GM19463 (cell line): ENCODE measurements around the gene TMEM59L.
"Not testable (repeated sequence)": the region's sequence is repeated elsewhere in the genome, so short reads cannot be mapped to it uniquely, and the experiment has no call there.

Source experiments
- ATAC-seq: cut with Tn5 transposase; IDR thresholded peaks from one replicate; pipeline ENCODE4 v1.9.1; 2021; ENCODE audit warnings: mild to moderate bottlenecking, moderate library complexity; ENCODE audit not compliant: unreplicated experiment

TMEM59L gene

DNA sequence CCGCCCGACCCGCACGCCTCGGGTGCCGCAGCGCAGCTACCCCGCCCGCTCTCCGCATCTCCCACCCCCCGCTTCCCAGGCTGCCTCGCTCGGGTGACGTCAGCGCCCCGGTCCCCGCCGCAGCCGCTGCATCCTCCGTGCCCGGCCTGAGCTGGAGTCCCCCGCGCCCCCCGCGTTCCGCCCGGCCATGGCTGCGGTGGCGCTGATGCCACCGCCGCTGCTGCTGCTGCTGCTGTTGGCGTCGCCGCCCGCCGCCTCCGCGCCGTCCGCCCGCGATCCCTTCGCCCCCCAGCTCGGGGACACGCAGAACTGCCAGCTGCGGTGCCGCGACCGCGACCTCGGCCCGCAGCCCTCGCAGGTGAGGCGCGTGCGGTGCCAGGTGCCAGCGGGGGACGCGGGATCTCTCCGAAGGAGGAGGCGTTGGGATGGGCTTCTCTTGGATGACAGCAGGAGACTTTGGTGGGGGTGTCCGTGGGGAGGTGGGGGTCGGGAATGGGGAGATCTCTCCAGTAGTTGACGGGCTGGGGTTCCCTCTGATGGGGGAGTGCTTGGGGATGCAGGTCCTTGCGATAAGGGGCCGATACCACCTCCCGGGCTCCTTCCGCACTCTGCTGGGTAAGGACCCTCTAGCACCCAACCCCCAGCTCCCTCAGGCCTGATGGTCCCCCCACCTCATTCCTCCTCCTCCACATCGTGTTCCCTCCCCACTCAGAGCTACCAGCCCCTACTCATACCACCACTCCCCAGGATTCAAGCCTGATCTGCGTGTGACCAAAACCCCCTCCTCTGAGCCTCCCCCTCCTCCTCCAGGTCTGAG is at the start of gene TMEM59L:
TSS of gene TMEM59L (plus strand) at position 99 of the 817 bp plus-strand sequence. CDS start at position 188, 89 bp downstream.
- ATAC-seq, result no peak

DNA sequence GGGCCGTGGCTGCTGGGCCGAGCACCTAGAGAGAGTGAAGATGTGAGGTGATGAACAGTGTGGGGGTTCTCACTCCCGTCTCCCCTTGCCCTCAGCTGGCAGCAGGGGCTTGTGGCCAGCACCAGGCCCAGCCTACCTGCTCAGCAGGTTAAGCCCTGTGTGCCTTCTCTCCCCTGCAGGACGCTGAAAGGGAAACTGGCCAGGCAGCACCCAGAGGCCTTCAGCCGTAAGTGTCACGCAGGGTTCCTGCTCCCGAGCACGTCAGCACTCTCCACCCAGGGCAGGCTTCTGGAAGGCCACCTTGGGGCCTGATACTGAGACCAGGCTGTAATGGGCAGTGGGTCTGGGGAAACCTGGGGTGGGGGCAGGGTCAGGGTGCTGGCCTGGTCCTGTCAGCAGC is 45.7 kb upstream of the TMEM59L start:
- ATAC-seq, result no peak

GRCh38 chr19:18568367-18568766 is 44.3 kb upstream of the TMEM59L start:
- no peak for ATAC-seq

DNA sequence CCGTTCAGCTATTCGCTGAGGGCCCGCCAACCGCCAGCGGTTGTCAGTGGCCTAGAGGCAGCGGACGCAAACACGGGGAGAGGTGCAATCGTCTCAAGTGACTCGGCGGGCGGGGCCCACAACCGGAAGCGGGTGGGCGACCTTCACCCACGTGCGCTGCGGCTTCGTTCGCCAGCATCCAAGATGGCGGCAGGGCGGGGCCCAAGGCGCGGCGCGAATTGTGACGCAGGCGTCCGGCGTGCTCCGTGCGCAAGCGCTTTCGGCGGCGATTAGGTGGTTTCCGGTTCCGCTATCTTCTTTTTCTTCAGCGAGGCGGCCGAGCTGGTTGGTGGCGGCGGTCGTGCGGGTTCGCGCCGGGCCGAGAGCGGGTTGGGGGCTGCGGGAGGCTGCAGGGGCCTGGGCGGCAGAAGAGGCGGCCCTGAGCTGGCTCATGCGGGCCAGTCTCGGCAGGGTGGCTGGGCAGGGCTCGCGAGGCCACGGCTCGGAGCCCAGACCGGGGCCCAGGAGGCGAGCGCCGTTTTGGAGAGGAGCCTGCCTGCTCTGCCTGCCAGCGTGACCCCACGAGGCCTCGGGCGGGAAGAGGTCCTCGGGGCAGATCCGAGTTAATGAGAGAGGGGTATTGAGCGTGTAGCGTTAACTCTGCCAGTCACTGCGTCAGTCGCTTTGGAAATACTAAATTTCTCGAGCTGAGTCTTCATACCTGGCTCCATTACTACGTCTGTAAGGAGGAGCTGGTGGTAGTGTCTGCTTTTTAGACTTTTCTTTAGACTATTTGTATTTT is 40.9 kb upstream of the TMEM59L start, which contains the start of gene UBA52:
TSS of gene UBA52 (plus strand) at position 294 of the 781 bp plus-strand sequence. CDS start 1,444 bp downstream, outside the sequence.
- ATAC-seq, result peak; percentile 93

- ATAC-seq, result no peak
These were observed 37.9 kb upstream of the TMEM59L start for GRCh38 chr19:18574691-18575291.

- no peak for ATAC-seq
These were observed 36.3 kb upstream of the TMEM59L start for GRCh38 chr19:18576383-18576782.

DNA sequence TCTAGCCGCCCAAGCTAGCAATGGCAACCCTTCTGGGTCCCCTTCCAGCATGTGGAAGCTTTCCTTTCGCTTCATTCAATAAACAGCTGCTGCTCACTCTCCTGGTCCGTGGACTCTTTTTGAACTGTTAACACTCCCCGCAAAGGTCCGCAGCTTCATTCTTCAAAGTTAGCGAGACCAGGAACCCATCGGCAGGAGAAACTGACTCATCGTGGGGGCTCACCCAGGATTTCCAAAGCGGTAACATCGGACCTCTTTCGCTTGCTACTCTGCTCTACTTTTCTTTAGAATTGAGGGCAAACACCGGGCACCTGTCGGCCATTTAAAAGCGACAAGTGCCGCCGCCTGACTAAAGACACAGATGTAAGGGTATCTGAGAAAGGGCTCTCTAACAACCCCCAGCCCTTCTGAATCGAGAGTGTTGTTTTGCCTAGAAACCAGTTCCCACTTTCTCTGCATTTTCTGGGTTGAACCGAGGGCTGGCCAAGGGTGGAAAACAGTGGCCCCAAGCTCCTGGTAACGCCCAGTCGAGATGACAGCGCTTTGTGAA is 35.2 kb upstream of the TMEM59L start:
- no peak for ATAC-seq

- no peak for ATAC-seq
These were observed 32.4 kb upstream of the TMEM59L start for GRCh38 chr19:18580311-18580710.

DNA sequence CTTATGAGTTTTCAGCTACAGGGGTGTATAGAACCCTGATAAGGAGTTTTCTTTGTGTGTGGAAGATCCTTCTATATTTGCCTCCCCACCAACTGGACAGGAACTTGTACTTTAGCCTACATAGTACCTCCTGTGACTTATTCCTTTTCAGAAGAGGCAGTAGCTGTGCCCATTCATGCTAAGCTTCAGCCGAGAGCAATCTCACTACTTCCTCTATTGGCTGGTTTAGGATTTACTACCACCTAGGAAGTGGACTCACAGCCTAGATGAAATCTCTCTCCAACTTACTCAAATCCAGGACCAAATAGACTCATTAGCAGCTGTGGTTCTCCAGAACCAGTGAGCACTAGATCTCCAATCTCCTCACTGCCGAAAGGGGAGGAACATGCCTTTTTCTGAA is 26.4 kb upstream of the TMEM59L start:
- ATAC-seq, result no peak

GRCh38 chr19:18587561-18587960 is 25.1 kb upstream of the TMEM59L start:
- no peak for ATAC-seq

GRCh38 chr19:18587962-18588610 is 24.6 kb upstream of the TMEM59L start:
- no peak for ATAC-seq

GRCh38 chr19:18588611-18589379 is 23.9 kb upstream of the TMEM59L start, which contains the start of gene REX1BD:
REX1BD (plus strand) TSS chr19:18588798; CDS start chr19:18588802, 4 bp downstream.
- ATAC-seq, result peak; percentile 72

DNA sequence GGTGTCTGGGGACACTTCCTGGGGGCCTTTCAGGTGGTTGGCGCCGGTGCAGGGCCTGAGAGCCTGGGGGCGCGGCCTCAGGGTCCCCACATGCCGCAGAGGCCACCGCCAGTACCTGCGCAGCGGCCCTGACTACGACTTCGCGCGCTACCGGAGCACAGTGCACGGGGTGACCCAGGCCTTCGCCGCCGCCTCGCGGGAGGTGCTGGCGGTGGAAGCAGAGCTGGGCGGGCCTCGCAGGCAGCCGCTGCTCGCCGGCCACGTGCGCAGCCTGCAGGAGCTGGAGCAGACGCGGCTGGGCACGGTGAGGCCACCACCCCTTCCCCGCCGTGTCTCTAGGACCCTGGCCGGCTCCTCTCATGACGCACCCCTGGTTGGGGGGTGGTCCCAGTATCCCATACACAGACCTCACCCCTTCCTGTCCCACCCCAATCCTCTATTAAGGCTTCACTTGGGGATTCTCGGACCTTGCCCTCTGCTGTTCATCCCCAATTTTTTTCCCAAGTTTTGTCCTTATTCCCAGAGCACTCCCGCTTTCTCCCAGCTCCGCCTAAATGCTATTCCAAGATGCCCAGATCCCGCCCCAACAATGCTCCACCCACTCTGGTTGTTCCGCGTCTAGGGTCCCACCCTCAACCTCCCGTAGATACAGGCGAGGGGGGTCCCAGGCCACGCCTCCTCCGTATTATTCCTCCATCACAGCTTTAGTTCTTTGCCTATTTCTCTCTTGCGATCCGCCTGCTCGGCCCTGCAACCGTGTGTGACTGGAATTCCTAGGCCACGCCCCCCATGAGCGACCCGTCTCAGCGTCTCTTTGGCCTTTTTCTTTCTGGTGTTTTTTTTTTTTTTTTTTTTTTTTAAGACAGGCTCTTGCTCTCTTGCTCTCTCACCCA is 23.0 kb upstream of the TMEM59L start:
- ATAC-seq, result peak; percentile 34

DNA sequence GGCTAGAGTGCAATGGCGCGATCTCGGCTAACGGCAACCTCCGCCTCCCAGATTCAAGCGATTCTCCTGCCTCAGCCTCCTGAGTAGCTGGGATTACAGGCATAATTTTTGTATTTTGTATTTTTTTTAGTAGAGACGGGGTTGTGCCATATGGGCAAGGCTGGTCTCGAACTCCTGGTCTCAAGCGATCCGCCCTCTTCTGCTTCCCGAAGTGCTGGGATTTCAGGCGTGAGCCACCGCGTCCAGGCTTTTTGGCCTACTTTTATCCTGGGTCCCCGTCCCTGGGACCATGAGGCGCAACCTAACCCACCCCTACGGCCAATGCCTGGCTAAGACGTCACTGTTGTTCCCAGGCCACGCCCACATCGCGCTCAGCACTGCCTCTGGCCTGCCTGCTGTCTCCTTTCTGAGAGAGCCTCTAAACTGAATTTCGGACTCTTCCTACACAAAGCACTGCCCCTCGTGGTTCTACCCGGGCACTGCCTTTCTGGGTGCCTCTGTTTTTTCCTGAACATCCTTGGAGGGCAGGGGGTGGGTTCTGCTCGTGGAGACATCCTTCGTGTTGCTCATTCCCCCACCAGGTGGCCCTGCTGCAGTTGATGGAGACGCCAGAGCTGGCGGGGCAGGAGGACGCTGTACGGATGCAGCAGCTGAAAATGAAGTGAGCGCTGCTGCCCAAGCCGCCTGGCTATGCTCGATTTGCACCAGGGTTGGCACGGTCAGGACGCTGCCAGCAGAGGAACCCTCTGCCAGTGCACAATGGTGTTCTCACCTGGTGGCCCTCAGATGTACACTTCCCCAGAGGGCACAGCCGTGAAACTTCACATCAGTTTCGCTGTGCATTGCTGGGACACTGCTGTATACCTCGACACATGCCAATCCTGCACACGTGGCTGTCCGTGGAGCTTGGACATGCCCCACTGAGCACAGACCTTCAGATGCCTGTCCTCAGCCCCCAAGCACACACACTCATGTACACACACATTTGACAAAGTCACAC is 22.1 kb upstream of the TMEM59L start:
- no peak for ATAC-seq

GRCh38 chr19:18591735-18592385 is 20.8 kb upstream of the TMEM59L start:
- ATAC-seq, result no peak

GRCh38 chr19:18592732-18593131 is 19.9 kb upstream of the TMEM59L start:
- not testable (repeated sequence) for ATAC-seq
